Osteoblast (primary cell): Measurements from ENCODE around the gene GOLIM4. TPM values are rescaled to one million over a fixed set of nuclear protein-coding genes. Genes with fewer than 3 reads are reported as not detected.

Experiments used
- DNase-seq: peaks from one replicate; pipeline ENCODE4 v3.0.0; 2011; ENCODE audit warnings: low spot score, mixed read lengths; ENCODE audit not compliant: insufficient read length; ENCODE audit errors: missing footprints
- H2AFZ ChIP-seq: 2 replicates; pipeline ENCODE4 v1.6.0; 2011; ENCODE audit warnings: mild to moderate bottlenecking, low read length
- H3K27ac ChIP-seq: 2 replicates; pipeline ENCODE4 v1.5.1; 2011; ENCODE audit warnings: mild to moderate bottlenecking, low read depth, low read length, moderate library complexity
- H3K27me3 ChIP-seq: 2 replicates; pipeline ENCODE4 v1.6.0; 2012; ENCODE audit warnings: mild to moderate bottlenecking, control low read depth, inconsistent platforms, low read length, moderate library complexity; ENCODE audit not compliant: insufficient read depth
- H3K36me3 ChIP-seq: 2 replicates; pipeline ENCODE4 v1.5.1; 2011; ENCODE audit warnings: mild to moderate bottlenecking, low read length, control low read depth, moderate library complexity; ENCODE audit not compliant: insufficient read depth
- H3K4me1 ChIP-seq: 2 replicates; pipeline ENCODE4 v1.5.1; 2011; ENCODE audit warnings: mild to moderate bottlenecking, low read length, control low read depth, moderate library complexity; ENCODE audit not compliant: insufficient read depth
- H3K4me2 ChIP-seq: 2 replicates; pipeline ENCODE4 v1.6.0; 2011; ENCODE audit warnings: mild to moderate bottlenecking, low read length; ENCODE audit not compliant: insufficient read depth
- H3K4me3 ChIP-seq: fragments of 200-600 bp; sonication (generic); 3 replicates; pipeline ENCODE4 v1.5.1; 2012; ENCODE audit warnings: mild to moderate bottlenecking, low read length, inconsistent platforms; ENCODE audit not compliant: insufficient read depth
- H3K79me2 ChIP-seq: 2 replicates; pipeline ENCODE4 v1.6.0; 2012; ENCODE audit warnings: mild to moderate bottlenecking, low read length, control low read depth, inconsistent platforms; ENCODE audit not compliant: insufficient read depth
- H3K9me3 ChIP-seq: 2 replicates; pipeline ENCODE4 v1.5.1; 2011; ENCODE audit warnings: low read depth, low read length, control low read depth
- H4K20me1 ChIP-seq: 2 replicates; pipeline ENCODE4 v1.6.0; 2012; ENCODE audit warnings: mild to moderate bottlenecking, low read length, control low read depth; ENCODE audit not compliant: insufficient read depth
- total RNA-seq: library from RNA; depleted of rRNA; stranded (reverse); fragments of >200 nt; gene quantifications from 2 replicates; pipeline ENCODE4 v1.2.3, GENCODE V29; 2012
- TF ChIP-seq, protein P1 (sequence below): IDR thresholded peaks from 2 replicates; pipeline ENCODE4 v1.5.1; 2011; ENCODE audit warnings: mild to moderate bottlenecking, low read depth, low read length, moderate library complexity; ENCODE audit errors: extremely low read depth

The GOLIM4 gene
- total RNA-seq, 1 donor: 44.5 TPM

DNA sequence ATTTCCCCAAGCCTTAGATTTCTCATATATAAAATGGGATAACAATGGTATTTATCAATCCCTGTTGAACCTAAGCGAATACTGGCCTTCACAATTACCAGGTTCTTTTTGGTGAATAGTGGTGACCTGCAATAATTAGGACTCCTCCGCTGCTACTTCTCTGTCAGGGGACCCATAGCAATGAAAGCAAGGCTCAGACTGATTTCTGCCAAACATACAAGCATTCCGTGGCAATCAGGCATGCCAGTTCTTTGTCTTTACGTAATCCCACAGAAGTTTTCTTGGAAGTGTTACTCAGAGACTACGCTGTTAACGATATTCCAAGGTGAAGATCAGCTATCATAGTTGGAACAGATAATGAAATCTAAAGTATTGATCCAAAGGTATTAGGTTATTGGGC, 105.7 kb downstream of the GOLIM4 start:
- Histone ChIP-seq H3K27me3 (peaks cover 4% of the 10 kb centered on the region), H2AFZ (no peak overlapping the region), H3K4me1 (no peaks in the 10 kb centered on the region), H3K4me2 (no peak overlapping the region), H3K36me3 (no peaks in the 10 kb centered on the region), H3K4me3 (no peak overlapping the region), H3K79me2 (no peaks in the 10 kb centered on the region), H4K20me1 (no peaks in the 10 kb centered on the region), H3K9me3 (no peaks in the 10 kb centered on the region), H3K27ac (no peak overlapping the region)
- TF ChIP-seq, protein P1, sequence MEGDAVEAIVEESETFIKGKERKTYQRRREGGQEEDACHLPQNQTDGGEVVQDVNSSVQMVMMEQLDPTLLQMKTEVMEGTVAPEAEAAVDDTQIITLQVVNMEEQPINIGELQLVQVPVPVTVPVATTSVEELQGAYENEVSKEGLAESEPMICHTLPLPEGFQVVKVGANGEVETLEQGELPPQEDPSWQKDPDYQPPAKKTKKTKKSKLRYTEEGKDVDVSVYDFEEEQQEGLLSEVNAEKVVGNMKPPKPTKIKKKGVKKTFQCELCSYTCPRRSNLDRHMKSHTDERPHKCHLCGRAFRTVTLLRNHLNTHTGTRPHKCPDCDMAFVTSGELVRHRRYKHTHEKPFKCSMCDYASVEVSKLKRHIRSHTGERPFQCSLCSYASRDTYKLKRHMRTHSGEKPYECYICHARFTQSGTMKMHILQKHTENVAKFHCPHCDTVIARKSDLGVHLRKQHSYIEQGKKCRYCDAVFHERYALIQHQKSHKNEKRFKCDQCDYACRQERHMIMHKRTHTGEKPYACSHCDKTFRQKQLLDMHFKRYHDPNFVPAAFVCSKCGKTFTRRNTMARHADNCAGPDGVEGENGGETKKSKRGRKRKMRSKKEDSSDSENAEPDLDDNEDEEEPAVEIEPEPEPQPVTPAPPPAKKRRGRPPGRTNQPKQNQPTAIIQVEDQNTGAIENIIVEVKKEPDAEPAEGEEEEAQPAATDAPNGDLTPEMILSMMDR: no peak
- no peak for DNase-seq

DNA sequence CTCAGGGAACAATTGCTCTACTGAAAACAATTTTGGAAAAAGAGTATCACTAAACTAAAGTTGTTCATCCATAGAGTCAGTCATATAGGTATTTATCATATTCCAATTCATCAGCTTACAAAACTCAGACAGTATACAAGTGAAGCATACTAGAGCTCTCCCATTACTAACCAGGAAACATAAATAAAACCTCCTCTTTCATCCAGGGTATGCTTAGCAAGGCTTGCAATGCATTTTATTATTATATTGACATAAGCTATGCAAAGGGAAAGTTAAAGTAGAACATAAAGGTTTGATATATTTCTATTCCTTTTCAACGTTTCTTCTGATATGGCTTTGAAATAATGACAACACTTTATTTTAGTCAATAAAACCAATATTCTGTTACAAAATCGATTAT, 106.7 kb downstream of the GOLIM4 start:
- Histone ChIP-seq H4K20me1 (no peaks in the 10 kb centered on the region), H3K4me3 (no peak overlapping the region), H3K36me3 (no peaks in the 10 kb centered on the region), H3K79me2 (no peaks in the 10 kb centered on the region), H3K27ac (no peak overlapping the region), H3K4me2 (no peak overlapping the region), H2AFZ (no peak overlapping the region), H3K9me3 (no peaks in the 10 kb centered on the region), H3K27me3 (peaks cover 4% of the 10 kb centered on the region), H3K4me1 (no peaks in the 10 kb centered on the region)
- no peak for DNase-seq
- TF ChIP-seq, protein P1: no peak

DNA sequence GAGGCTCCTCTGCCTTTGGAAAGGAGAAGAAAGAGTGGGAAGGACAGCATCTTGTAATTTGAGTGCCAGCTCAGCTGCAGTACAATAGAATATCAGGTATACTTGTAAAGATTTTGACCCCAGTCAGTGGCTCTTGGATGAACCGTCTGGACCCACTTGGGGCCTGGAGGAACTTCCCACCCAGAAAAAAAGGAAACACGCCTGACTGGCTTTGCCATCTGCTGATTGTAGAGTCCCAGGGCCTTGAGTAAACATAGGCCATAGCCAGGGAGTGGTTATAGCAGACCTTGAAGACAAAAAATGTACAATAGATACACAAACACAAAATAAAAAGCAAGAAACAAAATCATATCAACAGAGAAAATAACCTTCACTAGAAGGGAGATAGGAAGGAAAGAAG, 112.1 kb downstream of the GOLIM4 start:
- no peak overlapping the region for H3K27ac ChIP-seq
- TF ChIP-seq, protein P1: no peak
- H3K9me3 ChIP-seq: no peaks in the 10 kb centered on the region
- no peaks in the 10 kb centered on the region for H3K27me3 ChIP-seq
- no peak overlapping the region for H3K4me3 ChIP-seq
- no peaks in the 10 kb centered on the region for H3K79me2 ChIP-seq
- H3K4me2 ChIP-seq: no peak overlapping the region
- H3K36me3 ChIP-seq: no peaks in the 10 kb centered on the region
- DNase-seq: no peak
- H4K20me1 ChIP-seq: no peaks in the 10 kb centered on the region
- H2AFZ ChIP-seq: no peak overlapping the region
- H3K4me1 ChIP-seq: no peaks in the 10 kb centered on the region

DNA sequence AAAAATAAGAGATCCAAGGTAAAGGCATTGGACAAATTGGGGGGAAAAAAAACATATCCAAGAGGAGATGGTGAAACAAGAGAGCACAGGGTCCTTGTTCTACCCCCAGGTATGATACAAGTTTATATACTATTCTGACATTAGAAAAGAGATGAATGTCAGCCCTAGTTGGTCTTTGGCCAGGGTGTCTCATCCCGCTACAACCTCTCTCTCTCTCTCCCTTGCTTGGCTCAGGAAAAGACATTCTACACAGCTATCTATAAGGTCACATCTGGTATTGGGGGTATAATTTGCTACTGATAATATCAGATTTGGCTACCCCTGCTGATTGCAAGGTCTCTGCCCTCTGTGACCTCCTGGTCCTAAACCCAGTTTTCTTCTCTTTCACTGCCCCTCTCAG, 117.2 kb downstream of the GOLIM4 start:
- Histone ChIP-seq H3K9me3 (no peaks in the 10 kb centered on the region), H3K27ac (no peak overlapping the region), H3K4me3 (no peak overlapping the region), H3K79me2 (no peaks in the 10 kb centered on the region), H3K27me3 (no peaks in the 10 kb centered on the region), H4K20me1 (no peaks in the 10 kb centered on the region), H3K4me2 (no peak overlapping the region), H2AFZ (no peak overlapping the region), H3K4me1 (no peaks in the 10 kb centered on the region), H3K36me3 (no peaks in the 10 kb centered on the region)
- no peak for DNase-seq
- TF ChIP-seq, protein P1: no peak
